ENCODE data around the gene ASCL1.
A peak's percentile ranks its signal among the peaks of the same experiment; 100 is the strongest.

The ASCL1 gene

DNA sequence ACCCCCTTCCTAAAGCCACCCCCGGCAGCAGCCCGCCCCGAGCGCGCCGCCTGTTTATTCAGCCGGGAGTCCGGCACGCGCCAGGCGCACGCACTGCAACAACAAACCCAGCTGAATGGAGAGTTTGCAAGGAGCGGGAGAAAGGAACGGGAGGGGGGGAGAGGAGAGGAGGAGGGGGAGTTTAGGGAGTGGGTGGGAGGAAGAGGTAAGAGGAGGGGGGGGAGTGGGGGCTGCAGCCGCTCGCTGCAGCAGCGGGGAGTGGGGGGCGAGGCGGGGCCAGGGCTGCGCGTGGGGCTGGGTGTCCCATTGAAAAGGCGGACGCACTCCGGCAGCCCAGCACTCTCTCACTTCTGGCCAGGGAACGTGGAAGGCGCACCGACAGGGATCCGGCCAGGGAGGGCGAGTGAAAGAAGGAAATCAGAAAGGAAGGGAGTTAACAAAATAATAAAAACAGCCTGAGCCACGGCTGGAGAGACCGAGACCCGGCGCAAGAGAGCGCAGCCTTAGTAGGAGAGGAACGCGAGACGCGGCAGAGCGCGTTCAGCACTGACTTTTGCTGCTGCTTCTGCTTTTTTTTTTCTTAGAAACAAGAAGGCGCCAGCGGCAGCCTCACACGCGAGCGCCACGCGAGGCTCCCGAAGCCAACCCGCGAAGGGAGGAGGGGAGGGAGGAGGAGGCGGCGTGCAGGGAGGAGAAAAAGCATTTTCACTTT lies at the start of gene ASCL1:
Gene ASCL1 (plus strand): TSS at position 336 of the 712 bp plus-strand sequence. CDS start 571 bp downstream, outside the sequence.
- Histone ChIP-seq H3K9ac (no peak within 1 kb of the TSS), H3K27me3 (ENCODE audit: insufficient read depth, low read depth) (no peaks in the 10 kb centered on the region), H3K4me2 (peak within 1 kb of the TSS; percentile 13; the same call in 1 of the 2 replicates), H2AFZ (ENCODE audit: low read depth) (peak within 1 kb of the TSS; percentile 22; the same call in 1 of the 2 replicates), H3K36me3 (ENCODE audit: insufficient read depth) (no peaks in the 10 kb centered on the region), H3K79me2 (ENCODE audit: insufficient read depth, low read depth) (no peaks in the 10 kb centered on the region), H3K27ac (no peak within 1 kb of the TSS), H3K4me3 (IDR thresholded peaks at IDR 0.05; ENCODE audit: insufficient read depth, low read depth, low read length) (no peak within 1 kb of the TSS), H3K4me1 (ENCODE audit: low read depth, poor library complexity, severe bottlenecking) (no peaks in the 10 kb centered on the region), H4K20me1 (ENCODE audit: insufficient read depth) (no peaks in the 10 kb centered on the region)
- TF ChIP-seq, protein P1, sequence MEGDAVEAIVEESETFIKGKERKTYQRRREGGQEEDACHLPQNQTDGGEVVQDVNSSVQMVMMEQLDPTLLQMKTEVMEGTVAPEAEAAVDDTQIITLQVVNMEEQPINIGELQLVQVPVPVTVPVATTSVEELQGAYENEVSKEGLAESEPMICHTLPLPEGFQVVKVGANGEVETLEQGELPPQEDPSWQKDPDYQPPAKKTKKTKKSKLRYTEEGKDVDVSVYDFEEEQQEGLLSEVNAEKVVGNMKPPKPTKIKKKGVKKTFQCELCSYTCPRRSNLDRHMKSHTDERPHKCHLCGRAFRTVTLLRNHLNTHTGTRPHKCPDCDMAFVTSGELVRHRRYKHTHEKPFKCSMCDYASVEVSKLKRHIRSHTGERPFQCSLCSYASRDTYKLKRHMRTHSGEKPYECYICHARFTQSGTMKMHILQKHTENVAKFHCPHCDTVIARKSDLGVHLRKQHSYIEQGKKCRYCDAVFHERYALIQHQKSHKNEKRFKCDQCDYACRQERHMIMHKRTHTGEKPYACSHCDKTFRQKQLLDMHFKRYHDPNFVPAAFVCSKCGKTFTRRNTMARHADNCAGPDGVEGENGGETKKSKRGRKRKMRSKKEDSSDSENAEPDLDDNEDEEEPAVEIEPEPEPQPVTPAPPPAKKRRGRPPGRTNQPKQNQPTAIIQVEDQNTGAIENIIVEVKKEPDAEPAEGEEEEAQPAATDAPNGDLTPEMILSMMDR (conservative IDR thresholded peaks at IDR 0.05; ENCODE audit: low read depth, low read length) = no peak

DNA sequence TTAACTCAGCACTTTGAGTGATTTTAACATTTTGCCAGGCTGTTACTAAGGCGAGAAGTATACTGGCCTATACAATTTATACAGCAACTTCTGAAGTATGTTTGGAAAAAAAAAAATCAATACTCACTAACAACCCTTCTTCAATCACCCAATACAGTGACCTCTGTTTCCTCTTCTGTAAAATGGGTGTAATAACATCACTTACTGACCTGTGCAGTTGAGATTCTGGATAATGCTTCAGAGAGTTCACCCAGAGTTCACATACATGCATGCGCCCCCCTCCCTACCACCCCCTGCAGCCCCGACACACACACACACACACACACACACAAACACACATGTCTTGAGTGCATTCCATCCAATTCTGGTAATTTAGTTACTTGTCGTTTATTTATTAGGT lies 49.6 kb upstream of the ASCL1 start:
- no peak overlapping the region for H3K9ac ChIP-seq

DNA sequence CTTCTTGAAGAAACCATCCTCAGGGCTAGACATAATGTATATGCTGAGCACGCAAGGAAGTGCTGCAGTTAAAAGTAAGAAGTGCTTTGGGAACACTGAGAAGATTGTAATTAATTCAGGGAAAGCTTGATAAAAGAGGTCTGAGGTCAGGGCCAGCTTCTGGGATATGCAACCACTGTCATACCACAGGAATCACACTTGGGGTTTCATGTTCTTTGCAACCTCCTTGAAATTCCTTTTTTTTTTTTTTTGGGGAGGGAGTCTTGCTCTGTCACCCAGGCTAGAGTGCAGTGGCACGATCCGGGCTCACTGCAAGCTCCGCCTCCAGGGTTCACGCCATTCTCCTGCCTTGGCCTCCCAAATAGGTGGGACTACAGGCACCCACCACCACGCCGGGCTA lies 47.3 kb upstream of the ASCL1 start:
- H3K79me2 ChIP-seq (ENCODE audit: insufficient read depth, low read depth) = no peaks in the 10 kb centered on the region
- no peaks in the 10 kb centered on the region for H3K27me3 ChIP-seq (ENCODE audit: insufficient read depth, low read depth)

More for the DNA sequence above, 49.6 kb upstream of the ASCL1 start:
- TF ChIP-seq, protein P1 (conservative IDR thresholded peaks at IDR 0.05; ENCODE audit: low read depth, low read length) = no peak
- no peaks in the 10 kb centered on the region for H3K36me3 ChIP-seq (ENCODE audit: insufficient read depth)
- no peaks in the 10 kb centered on the region for H3K27me3 ChIP-seq (ENCODE audit: insufficient read depth, low read depth)
- H3K79me2 ChIP-seq (ENCODE audit: insufficient read depth, low read depth) = no peaks in the 10 kb centered on the region
- no peak overlapping the region for H3K4me2 ChIP-seq
- no peak overlapping the region for H3K27ac ChIP-seq
- no peaks in the 10 kb centered on the region for H4K20me1 ChIP-seq (ENCODE audit: insufficient read depth)
- H2AFZ ChIP-seq (ENCODE audit: low read depth) = no peak overlapping the region
- no peaks in the 10 kb centered on the region for H3K4me1 ChIP-seq (ENCODE audit: low read depth, poor library complexity, severe bottlenecking)
- H3K4me3 ChIP-seq (IDR thresholded peaks at IDR 0.05; ENCODE audit: insufficient read depth, low read depth, low read length) = no peak overlapping the region

DNA sequence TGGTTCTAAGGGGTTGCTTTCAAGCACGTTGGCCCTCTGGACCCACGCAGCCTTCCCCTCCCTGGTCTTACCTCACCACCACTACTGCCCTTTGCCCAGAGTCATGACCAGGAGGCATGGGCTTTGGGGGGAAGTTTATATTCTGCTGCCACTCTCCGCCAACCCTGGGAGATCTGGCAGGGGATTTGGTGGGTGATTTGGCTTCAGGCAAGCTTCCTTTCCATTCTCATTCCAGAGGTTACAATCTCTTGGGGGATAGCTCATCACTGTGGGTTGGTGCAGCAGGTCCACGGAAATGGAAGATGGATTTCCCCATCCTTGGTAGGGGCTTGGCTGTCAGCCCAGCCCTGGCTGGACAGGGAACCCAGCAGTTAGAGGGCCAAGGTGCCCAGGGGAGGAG lies 46.7 kb upstream of the ASCL1 start:
- H3K4me1 ChIP-seq (ENCODE audit: low read depth, poor library complexity, severe bottlenecking) = no peaks in the 10 kb centered on the region
- H3K79me2 ChIP-seq (ENCODE audit: insufficient read depth, low read depth) = no peaks in the 10 kb centered on the region
- TF ChIP-seq, protein P1 (conservative IDR thresholded peaks at IDR 0.05; ENCODE audit: low read depth, low read length) = no peak
- no peaks in the 10 kb centered on the region for H4K20me1 ChIP-seq (ENCODE audit: insufficient read depth)
- no peak overlapping the region for H3K4me2 ChIP-seq
- H3K36me3 ChIP-seq (ENCODE audit: insufficient read depth) = no peaks in the 10 kb centered on the region
- no peak overlapping the region for H3K27ac ChIP-seq
- no peak overlapping the region for H2AFZ ChIP-seq (ENCODE audit: low read depth)
- no peak overlapping the region for H3K9ac ChIP-seq
- no peaks in the 10 kb centered on the region for H3K27me3 ChIP-seq (ENCODE audit: insufficient read depth, low read depth)
- H3K4me3 ChIP-seq (IDR thresholded peaks at IDR 0.05; ENCODE audit: insufficient read depth, low read depth, low read length) = no peak overlapping the region

More for the DNA sequence above, 47.3 kb upstream of the ASCL1 start:
- TF ChIP-seq, protein P1 (conservative IDR thresholded peaks at IDR 0.05; ENCODE audit: low read depth, low read length) = no peak
- no peaks in the 10 kb centered on the region for H3K4me1 ChIP-seq (ENCODE audit: low read depth, poor library complexity, severe bottlenecking)
- no peak overlapping the region for H3K4me3 ChIP-seq (IDR thresholded peaks at IDR 0.05; ENCODE audit: insufficient read depth, low read depth, low read length)
- H3K4me2 ChIP-seq = no peak overlapping the region
- H3K27ac ChIP-seq = no peak overlapping the region
- H2AFZ ChIP-seq (ENCODE audit: low read depth) = no peak overlapping the region
- H3K9ac ChIP-seq = no peak overlapping the region
- H4K20me1 ChIP-seq (ENCODE audit: insufficient read depth) = no peaks in the 10 kb centered on the region
- no peaks in the 10 kb centered on the region for H3K36me3 ChIP-seq (ENCODE audit: insufficient read depth)

All from KMS-11 (cell line).